HG03175 (cell line): Measurements from ENCODE around the gene NCBP2L.
"Not testable (repeated sequence)": the region's sequence is repeated elsewhere in the genome, so short reads cannot be mapped to it uniquely, and the experiment has no call there.

Experiments
- ATAC-seq: cut with Tn5 transposase; IDR thresholded peaks from one replicate; pipeline ENCODE4 v1.9.1; 2021; ENCODE audit warnings: mild to moderate bottlenecking, moderate library complexity; ENCODE audit not compliant: unreplicated experiment

The NCBP2L gene

DNA sequence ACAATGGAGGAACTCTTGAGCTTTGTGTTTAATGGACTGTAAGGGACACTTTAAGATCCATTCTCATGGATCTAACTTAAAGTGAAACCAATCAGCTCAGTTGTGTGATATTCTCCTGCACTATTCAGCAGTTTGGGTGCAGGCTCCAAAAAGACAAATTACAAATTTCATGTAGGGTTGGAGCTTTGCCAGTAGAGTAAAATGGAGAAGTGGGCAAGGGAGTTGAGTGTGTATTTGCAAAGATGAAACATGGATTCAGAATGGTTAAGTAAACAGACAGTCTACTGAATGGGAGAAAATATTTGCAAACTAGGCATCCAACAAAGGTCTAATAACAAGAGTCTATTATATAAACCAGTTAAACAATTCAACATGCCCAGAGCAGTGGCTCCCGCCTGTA is 26.9 kb downstream of the NCBP2L start:
- no peak for ATAC-seq

DNA sequence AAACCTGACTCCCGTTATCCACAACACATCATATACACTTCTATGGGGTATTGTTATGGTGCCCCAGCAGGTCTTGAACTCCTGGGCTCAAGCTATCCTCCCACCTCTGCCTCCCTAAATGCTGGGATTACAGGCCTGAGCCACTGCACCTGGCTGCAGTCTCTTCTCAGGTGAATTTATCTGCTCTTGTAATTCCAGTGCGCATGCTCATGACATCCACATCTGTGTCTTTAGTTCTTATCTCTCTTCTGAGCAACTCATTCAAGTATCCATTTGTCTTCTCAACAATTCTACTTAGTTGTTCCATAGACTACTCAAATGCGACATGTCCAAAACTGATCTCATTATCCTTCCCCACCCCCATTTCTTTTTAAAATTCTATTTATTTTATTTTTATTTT is 27.6 kb downstream of the NCBP2L start:
- ATAC-seq = no peak

- ATAC-seq = not testable (repeated sequence)
These were observed 32.5 kb downstream of the NCBP2L start for GRCh38 chrX:107810053-107810452.

DNA sequence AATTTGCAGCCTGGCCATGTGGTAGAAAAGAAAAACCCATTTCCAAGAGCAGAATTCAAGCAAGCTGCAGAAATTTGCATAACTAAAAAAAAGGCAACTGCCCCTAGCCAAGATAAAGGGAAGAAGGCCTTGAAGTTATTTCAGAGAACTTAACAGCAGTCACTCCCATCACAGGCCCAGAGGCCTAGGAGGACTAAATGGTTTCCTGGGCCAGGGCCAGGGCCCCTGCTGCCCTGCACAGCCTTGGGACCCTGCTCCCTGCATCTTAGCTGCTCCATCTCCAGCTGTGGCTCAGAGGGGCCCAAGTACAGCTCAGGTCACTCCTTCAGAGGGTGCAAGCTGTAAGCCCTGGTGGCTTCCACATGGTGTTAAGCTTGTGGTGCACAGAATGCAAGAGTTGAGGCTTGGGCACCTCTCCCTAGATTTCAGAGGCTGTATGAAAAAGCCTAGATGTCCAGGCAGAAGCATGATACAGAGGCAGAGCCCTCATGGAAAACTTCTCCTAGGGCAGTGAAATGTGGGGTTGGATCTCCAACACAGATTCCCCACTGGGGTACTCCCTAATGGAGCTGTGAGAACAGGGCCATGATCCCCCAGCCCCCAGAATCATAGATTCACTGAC is 41.5 kb downstream of the NCBP2L start:
- no peak for ATAC-seq

- ATAC-seq = no peak
These were observed 45.5 kb downstream of the NCBP2L start for GRCh38 chrX:107823042-107823441.

DNA sequence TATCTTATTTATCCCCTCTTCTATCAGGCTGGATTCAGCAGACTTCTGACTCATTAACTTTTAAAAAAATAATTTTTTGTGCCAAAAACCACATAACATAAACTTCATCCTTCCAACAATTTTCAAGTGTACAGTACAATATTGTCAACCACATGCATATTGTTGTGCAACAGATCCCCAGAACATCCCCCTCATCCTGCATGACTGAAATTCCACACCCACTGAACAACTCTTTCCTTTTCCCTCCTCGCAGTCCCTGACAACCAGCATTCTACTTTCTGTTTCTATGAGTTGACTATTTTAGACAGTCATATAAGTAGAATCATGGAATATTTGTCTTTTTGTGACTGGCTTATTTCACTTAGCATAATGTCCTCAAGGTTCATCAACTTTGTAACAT is 45.9 kb downstream of the NCBP2L start:
- ATAC-seq = no peak

- ATAC-seq = peak; percentile 40
These were observed 48.2 kb downstream of the NCBP2L start, which contains the start of gene MID2 for GRCh38 chrX:107825698-107826237. MID2 (plus strand) TSS chrX:107825866; CDS start chrX:107826427, 561 bp downstream.

- ATAC-seq = peak; percentile 59
These were observed 48.9 kb downstream of the NCBP2L start for GRCh38 chrX:107826238-107827029.

DNA sequence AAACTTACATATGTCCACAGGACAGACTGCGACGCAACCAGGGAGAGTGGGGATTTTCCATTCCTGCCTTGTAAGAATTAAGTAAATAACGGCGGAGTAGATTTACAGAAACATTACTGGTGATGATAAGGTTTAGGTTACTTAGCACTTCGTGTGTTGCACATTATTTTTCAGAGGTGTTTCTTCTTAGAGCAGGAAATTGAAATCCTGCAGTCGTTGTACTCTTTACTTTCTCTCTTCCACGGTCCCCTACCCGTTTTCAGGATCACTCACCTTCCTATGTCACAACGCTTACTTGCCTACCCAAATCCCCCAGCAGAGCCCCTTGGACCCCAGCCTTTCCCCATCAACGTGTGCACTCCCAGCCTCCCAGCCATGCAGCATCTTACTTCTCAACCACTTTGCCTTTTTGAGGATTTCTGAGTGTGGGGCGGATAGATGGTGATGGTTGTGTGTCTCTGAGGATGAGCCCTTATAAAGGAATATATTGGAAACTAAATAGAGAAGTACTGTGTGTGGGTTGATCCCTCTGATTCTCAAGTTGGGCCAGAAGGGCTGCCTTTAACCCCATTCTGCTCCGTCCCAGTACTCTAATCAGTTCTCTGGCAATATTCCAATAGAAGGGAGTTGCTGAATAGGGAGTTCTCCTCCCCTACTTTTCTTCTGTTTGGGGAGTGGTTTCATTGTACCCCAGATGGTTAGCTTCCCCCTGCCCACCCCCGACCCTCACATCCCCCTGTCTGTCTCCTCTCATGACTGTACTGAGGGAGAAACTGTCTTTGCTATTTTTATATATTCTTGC is 49.7 kb downstream of the NCBP2L start:
- no peak for ATAC-seq

DNA sequence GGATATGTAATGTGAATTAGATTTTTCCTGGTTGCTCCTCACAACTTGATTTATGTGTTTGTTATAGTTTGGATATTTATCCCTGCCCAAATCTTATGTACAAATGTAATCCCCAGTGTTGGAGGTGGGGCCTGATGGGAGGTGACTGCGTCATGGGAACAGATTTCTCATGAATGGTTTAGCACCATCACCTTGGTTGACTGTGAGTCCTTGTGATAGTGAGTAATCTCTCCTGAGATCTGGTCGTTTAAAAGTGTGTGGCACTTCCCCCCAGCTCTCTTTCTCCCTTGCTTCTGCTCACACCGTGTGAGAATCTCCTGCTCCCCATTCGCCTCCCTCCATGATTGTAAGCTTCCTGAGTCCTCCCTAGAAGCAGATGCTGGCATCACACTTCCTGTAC is 50.3 kb downstream of the NCBP2L start:
- no peak for ATAC-seq

GRCh38 chrX:107829878-107830277 is 52.3 kb downstream of the NCBP2L start:
- ATAC-seq = no peak

GRCh38 chrX:107831071-107831730 is 53.7 kb downstream of the NCBP2L start:
- no peak for ATAC-seq

DNA sequence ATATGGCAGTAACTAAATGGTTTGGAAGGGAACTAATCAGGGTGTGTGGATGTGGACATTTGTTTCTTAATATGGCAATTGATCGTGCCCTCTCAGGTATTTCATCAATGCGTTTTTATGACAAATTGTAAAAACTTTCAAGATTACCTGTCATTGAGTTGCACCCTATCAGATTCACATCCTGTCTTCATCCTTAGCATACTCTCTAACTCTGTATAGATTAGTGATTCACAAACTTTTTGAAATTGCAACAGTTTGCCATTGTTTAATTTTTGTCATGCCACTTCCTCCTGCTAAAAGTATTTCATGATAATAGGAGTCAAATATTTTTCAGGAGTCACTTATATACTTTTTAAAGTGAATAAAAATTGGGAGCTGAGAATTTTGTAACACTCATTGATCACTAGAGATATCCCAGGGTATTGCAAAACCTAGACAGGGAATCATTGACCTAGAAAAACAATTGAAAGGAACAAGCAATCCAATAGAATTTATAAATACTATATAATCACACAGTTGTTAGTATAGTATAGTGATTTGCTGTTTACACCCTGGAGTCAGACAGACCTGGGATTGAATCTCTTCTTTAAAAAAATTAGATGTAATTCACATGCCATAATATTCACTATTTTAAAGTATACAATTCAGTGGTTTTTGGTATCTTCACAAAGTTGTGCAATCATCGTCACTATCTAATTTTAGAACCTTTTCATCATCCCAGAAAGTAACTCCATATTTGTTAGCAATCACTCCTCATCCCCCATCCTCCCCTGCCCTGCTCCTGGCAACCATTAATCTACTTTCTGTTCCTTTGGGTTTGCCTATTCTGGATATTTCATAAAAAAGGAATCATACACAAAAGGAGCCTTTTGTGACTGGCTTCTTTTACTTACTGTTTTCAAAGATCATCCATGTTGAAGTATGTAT is 57.0 kb downstream of the NCBP2L start:
- no peak for ATAC-seq

GRCh38 chrX:107836958-107837357 is 59.4 kb downstream of the NCBP2L start:
- no peak for ATAC-seq

DNA sequence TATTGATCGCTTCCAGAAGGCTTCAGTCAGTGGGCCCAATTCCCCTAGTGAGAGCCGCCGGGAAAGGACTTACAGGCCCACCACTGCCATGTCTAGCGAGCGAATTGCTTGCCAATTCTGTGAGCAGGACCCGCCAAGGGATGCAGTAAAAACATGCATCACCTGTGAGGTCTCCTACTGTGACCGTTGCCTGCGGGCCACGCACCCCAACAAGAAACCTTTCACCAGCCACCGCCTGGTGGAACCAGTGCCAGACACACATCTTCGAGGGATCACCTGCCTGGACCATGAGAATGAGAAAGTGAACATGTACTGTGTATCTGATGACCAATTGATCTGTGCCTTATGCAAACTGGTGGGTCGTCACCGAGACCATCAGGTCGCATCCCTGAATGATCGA is 63.4 kb downstream of the NCBP2L start:
- no peak for ATAC-seq

DNA sequence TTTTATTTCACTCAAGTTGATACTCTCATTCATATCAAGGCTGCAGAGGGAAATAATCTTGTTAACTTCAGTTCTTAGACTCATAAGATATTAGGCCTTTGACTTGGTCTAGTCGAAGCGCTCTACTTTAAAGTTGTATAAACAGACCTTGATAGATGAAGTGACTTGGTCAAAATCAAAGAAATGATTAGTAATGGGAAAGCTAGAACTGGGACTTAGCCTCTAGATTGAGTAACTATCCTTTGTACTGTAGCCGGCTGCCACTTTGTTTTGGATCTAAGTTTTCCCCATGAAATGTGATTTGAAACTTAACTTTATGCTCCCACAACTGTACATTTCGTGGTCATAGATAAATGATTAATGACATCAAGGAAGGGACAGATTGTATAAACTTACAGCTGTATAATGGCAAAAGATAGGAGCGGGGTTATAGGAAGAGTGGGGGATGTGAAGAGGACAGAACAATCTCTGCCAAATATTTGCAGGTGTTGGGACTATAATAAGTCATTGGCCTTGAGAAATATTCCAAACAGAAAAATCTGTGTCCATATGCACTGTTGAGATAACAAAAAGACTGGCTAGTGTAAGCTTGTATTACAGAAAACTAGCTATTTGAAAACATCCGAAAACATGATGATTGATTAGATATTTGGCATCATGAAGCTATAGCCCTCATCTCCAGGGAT is 65.3 kb downstream of the NCBP2L start:
- no peak for ATAC-seq
